Progenitor cell of endocrine pancreas (in vitro differentiated cells): ENCODE data around the gene CTXN2. TPM values are rescaled to one million over a fixed set of nuclear protein-coding genes. Genes with fewer than 3 reads are reported as not detected.

Experiments used
- DNase-seq: peaks from one replicate; pipeline ENCODE4 v3.0.0; 2021; ENCODE audit warnings: low spot score; ENCODE audit not compliant: unreplicated experiment
- H3K27ac Mint-ChIP-seq: 2 replicates; pipeline ENCODE4 v1.8.0; 2021; ENCODE audit warnings: mild to moderate bottlenecking, moderate library complexity, mixed read lengths
- H3K27me3 Mint-ChIP-seq: 2 replicates; pipeline ENCODE4 v1.8.0; 2021; ENCODE audit warnings: mixed read lengths
- H3K36me3 Mint-ChIP-seq: 2 replicates; pipeline ENCODE4 v1.8.0; 2022; ENCODE audit warnings: mixed read lengths; ENCODE audit not compliant: insufficient read depth
- H3K4me1 Mint-ChIP-seq: 2 replicates; pipeline ENCODE4 v1.8.0; 2021; ENCODE audit warnings: low read depth, mixed read lengths
- H3K4me3 Mint-ChIP-seq: 2 replicates; pipeline ENCODE4 v1.8.0; 2021; ENCODE audit warnings: low read depth, mild to moderate bottlenecking, moderate library complexity, mixed read lengths
- H3K9me3 Mint-ChIP-seq: 2 replicates; pipeline ENCODE4 v1.8.0; 2021; ENCODE audit warnings: low read depth, mixed read lengths
- CTCF ChIP-seq: fragments of 200-600 bp; sonication (generic); IDR thresholded peaks from one replicate; pipeline ENCODE4 v1.5.0; 2021; ENCODE audit warnings: antibody characterized with exemption, mild to moderate bottlenecking; ENCODE audit not compliant: unreplicated experiment
- total RNA-seq: library from RNA; stranded (reverse); gene quantifications from 2 replicates; pipeline ENCODE4 v1.2.1, GENCODE V29; 2021

CTXN2 gene
- total RNA-seq, 1 donor from 2014 or later, result 0.38 TPM

- DNase-seq, result no peak
- no peak for TF ChIP-seq CTCF
- H3K4me1 Mint-ChIP-seq, result no peaks in the 10 kb centered on the region
- no peak within 1 kb of the TSS for H3K27ac Mint-ChIP-seq
- no peak within 1 kb of the TSS for H3K4me3 Mint-ChIP-seq
- peaks cover 7% of the 10 kb centered on the region for H3K27me3 Mint-ChIP-seq
- H3K9me3 Mint-ChIP-seq, result no peaks in the 10 kb centered on the region
- H3K36me3 Mint-ChIP-seq, result no peaks in the 10 kb centered on the region
Measured at GRCh38 chr15:48205981-48206380, 14.5 kb downstream of the CTXN2 start, which contains the start of gene SLC12A1. TSS of gene SLC12A1 (plus strand) at chr15:48206302. CDS start at chr15:48207720, 1,418 bp downstream.

- no peaks in the 10 kb centered on the region for H3K36me3 Mint-ChIP-seq
- TF ChIP-seq CTCF, result no peak
- H3K4me3 Mint-ChIP-seq, result no peak overlapping the region
- no peak overlapping the region for H3K27ac Mint-ChIP-seq
- DNase-seq, result no peak
- H3K4me1 Mint-ChIP-seq, result peaks cover 9% of the 10 kb centered on the region
- H3K9me3 Mint-ChIP-seq, result no peaks in the 10 kb centered on the region
- H3K27me3 Mint-ChIP-seq, result peaks cover 24% of the 10 kb centered on the region
Measured at GRCh38 chr15:48221261-48221660, 29.8 kb downstream of the CTXN2 start.

- Mint-ChIP-seq H3K27ac (no peak overlapping the region), H3K36me3 (no peaks in the 10 kb centered on the region), H3K4me1 (peaks cover 12% of the 10 kb centered on the region), H3K4me3 (no peak overlapping the region), H3K27me3 (peaks cover 24% of the 10 kb centered on the region), H3K9me3 (no peaks in the 10 kb centered on the region)
- no peak for TF ChIP-seq CTCF
- DNase-seq, result no peak
Measured at GRCh38 chr15:48221885-48222284, 30.4 kb downstream of the CTXN2 start.

- Mint-ChIP-seq H3K4me1 (peaks cover 13% of the 10 kb centered on the region), H3K27ac (no peak overlapping the region), H3K9me3 (peaks cover 4% of the 10 kb centered on the region), H3K27me3 (peaks cover 25% of the 10 kb centered on the region), H3K4me3 (no peak overlapping the region), H3K36me3 (no peaks in the 10 kb centered on the region)
- no peak for TF ChIP-seq CTCF
- DNase-seq, result no peak
Measured at GRCh38 chr15:48222627-48223026, 31.2 kb downstream of the CTXN2 start.

GRCh38 chr15:48225771-48226170, 34.3 kb downstream of the CTXN2 start:
- peaks cover 26% of the 10 kb centered on the region for H3K27me3 Mint-ChIP-seq
- H3K27ac Mint-ChIP-seq, result no peak overlapping the region
- no peak for TF ChIP-seq CTCF
- peaks cover 7% of the 10 kb centered on the region for H3K9me3 Mint-ChIP-seq
- no peak overlapping the region for H3K4me3 Mint-ChIP-seq
- no peak for DNase-seq
- peaks cover 14% of the 10 kb centered on the region for H3K4me1 Mint-ChIP-seq
- no peaks in the 10 kb centered on the region for H3K36me3 Mint-ChIP-seq
